Mucosa of descending colon (tissue), 3 donors: Measurements from ENCODE around the gene NR0B2. TPM values are rescaled to one million over a fixed set of nuclear protein-coding genes. Genes with fewer than 3 reads are reported as not detected.

ENCODE experiments used
- ATAC-seq: fragments of 200-7000 bp; cut with Tn5 transposase; one replicate; pipeline ENCODE4 v1.9.1; 2020; ENCODE audit warnings: mild to moderate bottlenecking, moderate library complexity
- DNase-seq, 3 donors: peaks; one replicate each; pipeline ENCODE4 v3.0.0-alpha.2; 2020
- H3K36me3 ChIP-seq: fragments of 200-600 bp; one replicate; pipeline ENCODE4 v1.8.0; 2021; ENCODE audit warnings: low read depth, mild to moderate bottlenecking
- H3K4me1 ChIP-seq: fragments of 200-600 bp; one replicate; pipeline ENCODE4 v1.8.0; 2021; ENCODE audit warnings: low read depth, mild to moderate bottlenecking
- H3K4me3 ChIP-seq: fragments of 200-600 bp; one replicate; pipeline ENCODE4 v1.8.0; 2021; ENCODE audit warnings: mild to moderate bottlenecking
- H3K9me3 ChIP-seq: fragments of 200-600 bp; one replicate; pipeline ENCODE4 v1.8.0; 2021; ENCODE audit warnings: mild to moderate bottlenecking
- CTCF ChIP-seq: fragments of 200-600 bp; IDR thresholded peaks from one replicate; pipeline ENCODE4 v1.8.0; 2022; ENCODE audit warnings: antibody characterized with exemption, mild to moderate bottlenecking
- intact Hi-C, 2 donors: fragments of 100-400 bp; cut with DNase I in 1 of 2; cut with micrococcal nuclease in 1 of 2; formaldehyde crosslinking; loops; one replicate each; pipeline versions ENCODE4 v1.11.0 to v1.11.1; 2022; cut with DNase I, micrococcal nuclease
- total RNA-seq, 3 donors: library from RNA; stranded (reverse); fragmentation: NEBNext Ultra II Directional in 2 of 3; extraction: Animal tissue kit (Norgen Biotek cat#: 25700) in 2 of 3; gene quantifications; one replicate each; pipeline versions ENCODE4 v1.2.1 to v1.2.4, GENCODE V29; 2021 to 2023
- donor health status: DM: no; HTN: no; CAD: no; lungs with moderate emphysema.
- donor health status: DM: no; HTN: no; CAD: no.
- donor health status: DM: no; HTN: yes; CAD: no.

Gene NR0B2
- total RNA-seq, 3 donors from 2014 or later, result 0.43 to 0.52 TPM; not detected in 1

DNA sequence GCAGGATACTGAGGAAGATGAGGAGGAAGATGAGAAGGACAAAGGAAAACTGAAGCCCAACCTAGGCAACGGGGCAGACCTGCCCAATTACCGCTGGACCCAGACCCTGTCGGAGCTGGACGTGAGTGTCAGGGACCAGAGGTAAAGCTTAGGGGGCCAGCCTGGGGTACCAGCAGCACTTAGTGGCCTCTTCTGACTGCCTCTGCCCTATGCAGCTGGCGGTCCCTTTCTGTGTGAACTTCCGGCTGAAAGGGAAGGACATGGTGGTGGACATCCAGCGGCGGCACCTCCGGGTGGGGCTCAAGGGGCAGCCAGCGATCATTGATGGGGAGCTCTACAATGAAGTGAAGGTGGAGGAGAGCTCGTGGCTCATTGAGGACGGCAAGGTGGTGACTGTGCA lies 28.9 kb upstream of the NR0B2 start:
- no peaks in the 10 kb centered on the region for H3K9me3 ChIP-seq
- no peak overlapping the region for H3K4me3 ChIP-seq
- TF ChIP-seq CTCF, result no peak
- no peak for ATAC-seq
- intact Hi-C loops, result no loop called here
- peaks cover 11% of the 10 kb centered on the region for H3K4me1 ChIP-seq
- H3K36me3 ChIP-seq, result peaks cover 16% of the 10 kb centered on the region
- no peak for DNase-seq

DNA sequence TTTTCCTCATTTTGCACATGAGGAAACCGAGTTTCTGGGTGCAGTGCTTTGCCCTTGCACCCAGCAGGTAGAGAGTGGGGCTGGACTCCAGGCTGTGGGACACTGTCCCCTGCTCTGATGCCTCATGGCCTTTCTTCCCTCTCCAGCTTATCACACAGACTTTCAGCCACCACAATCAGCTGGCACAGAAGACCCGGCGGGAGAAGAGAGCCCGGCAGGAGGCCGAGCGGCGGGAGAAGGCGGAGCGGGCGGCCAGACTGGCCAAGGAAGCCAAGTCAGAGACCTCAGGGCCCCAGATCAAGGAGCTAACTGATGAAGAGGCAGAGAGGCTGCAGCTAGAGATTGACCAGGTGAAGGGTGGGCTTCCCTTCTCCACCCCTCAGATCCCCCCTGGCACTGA lies 27.5 kb upstream of the NR0B2 start:
- ATAC-seq (no peak), DNase-seq (no peak)
- no peaks in the 10 kb centered on the region for H3K9me3 ChIP-seq
- H3K36me3 ChIP-seq, result peaks cover 16% of the 10 kb centered on the region
- intact Hi-C loops, result no loop called here
- H3K4me3 ChIP-seq, result no peak overlapping the region
- TF ChIP-seq CTCF, result no peak
- H3K4me1 ChIP-seq, result peaks cover 10% of the 10 kb centered on the region

DNA sequence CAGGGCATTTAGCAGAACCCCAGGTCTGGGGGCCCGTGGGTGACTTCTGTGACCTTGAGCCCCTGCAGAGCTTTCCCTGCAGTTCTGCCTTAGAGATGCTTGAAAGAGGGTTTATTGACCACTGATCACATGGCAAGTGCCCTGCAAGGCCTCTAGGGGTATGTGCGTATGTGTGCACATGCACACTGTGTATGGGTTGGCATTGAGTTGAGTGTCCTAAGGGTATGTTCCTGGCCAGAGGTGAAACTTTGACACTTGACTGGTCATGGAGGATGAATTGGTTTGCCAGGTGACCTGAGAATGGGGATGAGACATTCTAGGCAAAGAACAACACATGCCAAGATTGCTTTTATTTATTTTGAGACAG lies 24.9 kb upstream of the NR0B2 start:
- DNase-seq (no peak), ATAC-seq (no peak)
- TF ChIP-seq CTCF, result no peak
- intact Hi-C loops, result no loop called here
- Histone ChIP-seq H3K4me1 (no peaks in the 10 kb centered on the region), H3K36me3 (peaks cover 16% of the 10 kb centered on the region), H3K4me3 (no peak overlapping the region), H3K9me3 (no peaks in the 10 kb centered on the region)

- DNase-seq (no peak), ATAC-seq (peak; percentile 14)
- no peak for TF ChIP-seq CTCF
- Histone ChIP-seq H3K9me3 (no peaks in the 10 kb centered on the region), H3K4me1 (no peaks in the 10 kb centered on the region), H3K36me3 (peaks cover 15% of the 10 kb centered on the region), H3K4me3 (no peak overlapping the region)
- intact Hi-C loops, result no loop called here
Measured at GRCh38 chr1:26938004-26938658, 24.4 kb upstream of the NR0B2 start.

- Histone ChIP-seq H3K9me3 (no peaks in the 10 kb centered on the region), H3K4me1 (no peaks in the 10 kb centered on the region), H3K4me3 (no peak overlapping the region), H3K36me3 (peaks cover 2% of the 10 kb centered on the region)
- TF ChIP-seq CTCF, result no peak
- DNase-seq (no peak), ATAC-seq (no peak)
- intact Hi-C loops, result no loop called here
Measured at GRCh38 chr1:26936823-26937222, 23.0 kb upstream of the NR0B2 start.

DNA sequence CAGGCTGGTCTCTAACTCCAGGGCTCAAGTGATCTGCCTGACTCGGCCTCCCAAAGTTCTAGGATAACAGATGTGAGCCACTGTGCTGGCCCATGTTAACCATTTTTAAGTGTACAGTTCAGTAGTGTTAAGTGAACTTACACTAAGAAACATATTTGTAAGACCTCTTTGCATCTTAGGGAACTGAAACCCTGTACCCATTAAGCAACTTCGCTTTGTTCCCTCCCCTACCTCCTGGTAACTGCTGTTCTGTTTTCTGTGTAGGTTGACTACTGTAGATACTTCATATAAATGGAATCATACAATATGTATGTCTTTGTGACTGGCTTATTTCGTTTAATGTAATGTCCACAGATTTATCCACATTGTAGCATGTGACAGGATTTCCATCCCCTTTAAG lies 18.8 kb upstream of the NR0B2 start:
- Histone ChIP-seq H3K36me3 (peaks cover 3% of the 10 kb centered on the region), H3K9me3 (no peaks in the 10 kb centered on the region), H3K4me1 (no peaks in the 10 kb centered on the region), H3K4me3 (no peak overlapping the region)
- DNase-seq, result no peak
- TF ChIP-seq CTCF, result no peak
- intact Hi-C loops, result no loop called here
- no peak for ATAC-seq
